ENCODE results near the gene SUB1.

SUB1 gene

DNA sequence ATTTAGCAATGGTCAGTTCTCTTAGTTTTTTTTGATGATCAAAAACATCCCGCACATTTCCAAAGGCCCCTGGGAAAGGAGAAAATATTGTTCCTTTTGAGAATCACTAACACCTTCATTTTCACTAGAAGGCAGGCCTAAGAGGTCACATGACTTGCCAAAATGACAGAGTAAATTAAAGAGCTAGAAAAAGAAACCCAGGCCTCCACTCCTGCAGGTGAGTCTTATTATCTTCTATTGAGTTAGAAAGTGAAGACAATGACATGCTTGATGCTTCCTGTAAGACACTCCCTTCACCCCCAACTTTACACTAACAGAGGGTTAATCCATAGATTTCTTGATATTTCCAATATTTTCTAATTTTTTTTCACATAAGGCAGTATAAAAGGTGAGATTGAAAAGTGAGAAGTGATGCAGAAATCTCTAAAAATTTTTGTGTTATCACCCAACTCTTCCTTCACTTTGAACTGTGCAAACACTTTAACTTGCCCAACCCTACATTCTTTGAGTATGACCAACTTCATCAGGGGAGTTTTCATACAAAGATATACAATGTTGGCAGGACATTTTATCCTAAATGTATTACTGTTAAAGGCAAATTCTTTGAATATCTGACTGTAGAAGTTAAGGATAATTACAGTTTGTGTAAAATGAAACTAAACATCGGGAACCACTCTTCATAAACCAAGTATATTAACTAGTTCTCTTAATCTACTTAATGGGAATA lies 57.1 kb downstream of the SUB1 start:
- in situ Hi-C loops (cut with HindIII; ENCODE audit: low sequenced_read_pairs): no loop called here
- no peak for DNase-seq (ENCODE audit: low read depth)
- no peak overlapping the region for H3K4me3 ChIP-seq (ENCODE audit: low read depth, low read length)
- TF ChIP-seq, protein P1, sequence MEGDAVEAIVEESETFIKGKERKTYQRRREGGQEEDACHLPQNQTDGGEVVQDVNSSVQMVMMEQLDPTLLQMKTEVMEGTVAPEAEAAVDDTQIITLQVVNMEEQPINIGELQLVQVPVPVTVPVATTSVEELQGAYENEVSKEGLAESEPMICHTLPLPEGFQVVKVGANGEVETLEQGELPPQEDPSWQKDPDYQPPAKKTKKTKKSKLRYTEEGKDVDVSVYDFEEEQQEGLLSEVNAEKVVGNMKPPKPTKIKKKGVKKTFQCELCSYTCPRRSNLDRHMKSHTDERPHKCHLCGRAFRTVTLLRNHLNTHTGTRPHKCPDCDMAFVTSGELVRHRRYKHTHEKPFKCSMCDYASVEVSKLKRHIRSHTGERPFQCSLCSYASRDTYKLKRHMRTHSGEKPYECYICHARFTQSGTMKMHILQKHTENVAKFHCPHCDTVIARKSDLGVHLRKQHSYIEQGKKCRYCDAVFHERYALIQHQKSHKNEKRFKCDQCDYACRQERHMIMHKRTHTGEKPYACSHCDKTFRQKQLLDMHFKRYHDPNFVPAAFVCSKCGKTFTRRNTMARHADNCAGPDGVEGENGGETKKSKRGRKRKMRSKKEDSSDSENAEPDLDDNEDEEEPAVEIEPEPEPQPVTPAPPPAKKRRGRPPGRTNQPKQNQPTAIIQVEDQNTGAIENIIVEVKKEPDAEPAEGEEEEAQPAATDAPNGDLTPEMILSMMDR (IDR thresholded peaks at IDR 0.05; ENCODE audit: low read depth, low read length, missing control alignments): no peak

DNA sequence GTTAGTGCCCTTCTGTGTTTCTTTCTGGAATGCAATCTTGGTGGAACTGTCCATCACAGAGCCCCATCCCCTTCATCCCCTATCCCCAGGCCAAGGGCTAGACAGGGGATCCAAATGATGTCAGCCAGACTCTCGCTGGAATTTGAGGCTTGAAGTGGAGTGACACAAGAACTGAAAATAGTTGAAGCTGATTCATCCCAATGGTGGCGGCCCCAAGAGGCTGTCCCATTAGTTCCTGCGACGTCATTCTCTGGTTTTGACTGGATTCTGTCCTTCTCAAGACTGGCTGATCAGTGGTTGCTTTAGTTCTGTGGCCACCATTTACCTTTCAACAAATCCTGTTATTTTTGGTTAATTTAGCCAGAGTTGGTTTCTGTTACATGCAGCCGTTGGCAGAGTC lies 59.9 kb downstream of the SUB1 start:
- no peak for DNase-seq (ENCODE audit: low read depth)
- in situ Hi-C loops (cut with HindIII; ENCODE audit: low sequenced_read_pairs): no loop called here
- TF ChIP-seq, protein P1 (IDR thresholded peaks at IDR 0.05; ENCODE audit: low read depth, low read length, missing control alignments): no peak
- H3K4me3 ChIP-seq (ENCODE audit: low read depth, low read length): no peak overlapping the region

DNA sequence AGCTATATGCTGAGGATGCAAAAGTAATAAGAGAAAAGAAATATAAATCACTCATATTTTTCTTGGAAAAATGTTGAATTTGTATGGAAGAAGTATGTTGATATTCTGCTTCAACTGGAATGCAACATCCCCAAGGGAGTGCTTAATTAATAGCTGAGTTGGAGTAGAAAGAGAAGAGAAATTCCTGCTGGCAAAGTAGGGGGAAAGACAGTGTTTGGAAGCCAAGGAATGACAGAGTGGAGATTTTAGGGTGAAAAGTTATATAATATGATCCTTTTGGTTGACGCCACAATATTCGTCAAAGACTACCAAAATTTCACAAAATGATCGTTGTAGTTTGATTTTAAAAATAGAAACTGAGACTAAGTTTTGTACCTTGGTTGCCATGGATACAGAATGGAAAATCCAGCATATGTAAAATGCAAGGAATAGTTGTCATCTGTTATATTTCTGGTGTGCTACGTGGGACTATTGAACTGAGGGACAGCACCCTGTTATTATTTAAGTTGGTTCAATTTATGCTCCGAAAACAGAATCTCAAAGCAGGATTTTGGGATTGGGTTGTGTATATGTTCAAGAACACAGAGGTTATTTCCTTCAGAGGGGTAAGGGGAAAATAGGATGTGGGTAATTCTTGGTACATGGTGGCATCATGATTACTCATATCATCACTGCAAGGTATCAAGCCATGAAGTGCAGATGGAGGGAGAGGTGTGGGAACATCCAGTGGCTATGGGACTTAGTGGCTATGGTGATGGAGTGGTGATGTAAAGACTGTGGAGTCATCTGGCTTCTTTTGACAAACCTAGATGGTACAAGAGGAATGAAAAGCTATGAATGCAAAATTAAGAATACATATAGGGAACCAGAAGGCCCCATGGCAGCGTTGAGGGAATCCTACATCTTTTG lies 61.0 kb downstream of the SUB1 start:
- in situ Hi-C loops (cut with HindIII; ENCODE audit: low sequenced_read_pairs): no loop called here

DNA sequence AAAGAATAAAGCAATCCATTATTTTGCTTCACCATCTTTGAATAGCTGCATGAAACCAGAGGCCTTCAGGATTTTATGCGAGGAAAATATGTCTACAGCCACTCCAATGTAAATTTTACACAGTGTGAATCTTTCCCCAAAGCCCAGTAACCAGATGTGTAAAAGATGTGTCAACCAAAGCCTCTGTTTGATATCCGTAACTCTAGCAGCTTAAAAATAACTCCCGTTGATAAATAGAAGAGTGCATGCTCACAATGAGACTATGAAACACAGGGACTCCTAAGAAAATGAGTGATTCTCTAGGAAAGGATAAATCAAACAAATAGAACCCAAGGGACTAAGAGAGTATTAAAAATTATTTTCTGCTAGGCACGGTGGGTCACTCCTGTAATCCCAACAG lies 65.7 kb downstream of the SUB1 start:
- TF ChIP-seq, protein P1 (IDR thresholded peaks at IDR 0.05; ENCODE audit: low read depth, low read length, missing control alignments): no peak
- in situ Hi-C loops (cut with HindIII; ENCODE audit: low sequenced_read_pairs): no loop called here
- no peak overlapping the region for H3K4me3 ChIP-seq (ENCODE audit: low read depth, low read length)
- no peak for DNase-seq (ENCODE audit: low read depth)

More for the DNA sequence above, 61.0 kb downstream of the SUB1 start:
- no peak overlapping the region for H3K4me3 ChIP-seq (ENCODE audit: low read depth, low read length)
- TF ChIP-seq, protein P1 (IDR thresholded peaks at IDR 0.05; ENCODE audit: low read depth, low read length, missing control alignments): no peak
- no peak for DNase-seq (ENCODE audit: low read depth)

DNA sequence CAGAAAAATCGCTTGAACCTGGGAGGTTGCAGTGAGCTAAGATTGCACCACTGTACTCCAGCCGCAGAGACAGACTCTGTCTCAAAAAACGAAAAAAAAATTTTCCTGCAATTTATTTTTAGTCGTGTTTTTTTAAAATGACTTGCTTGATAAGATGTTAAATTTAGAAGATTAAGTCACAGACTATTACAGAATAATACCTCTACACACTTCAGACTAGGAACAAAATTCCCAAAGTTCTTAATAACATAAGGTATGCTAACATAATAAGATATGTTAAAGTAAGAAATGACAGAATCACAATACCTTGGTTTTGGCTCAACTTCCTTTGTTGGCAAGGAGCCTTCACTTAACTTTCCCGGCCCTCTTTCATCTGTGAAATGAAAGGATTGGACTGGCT lies 66.3 kb downstream of the SUB1 start:
- in situ Hi-C loops (cut with HindIII; ENCODE audit: low sequenced_read_pairs): no loop called here
- TF ChIP-seq, protein P1 (IDR thresholded peaks at IDR 0.05; ENCODE audit: low read depth, low read length, missing control alignments): no peak
- DNase-seq (ENCODE audit: low read depth): no peak

More for the DNA sequence above, 66.3 kb downstream of the SUB1 start:
- no peak overlapping the region for H3K4me3 ChIP-seq (ENCODE audit: low read depth, low read length)
